GM19240 (cell line): Measurements from ENCODE around the gene REN.

Source experiments
- DNase-seq: peaks from one replicate; pipeline ENCODE4 v3.0.0; 2011; ENCODE audit warnings: low spot score; ENCODE audit not compliant: insufficient read length

REN gene

GRCh38 chr1:204110894-204111633 is 55.1 kb downstream of the REN start:
- no peak for DNase-seq

- no peak for DNase-seq
These were observed 57.6 kb downstream of the REN start for GRCh38 chr1:204108312-204109141.

- no peak for DNase-seq
These were observed 58.2 kb downstream of the REN start for GRCh38 chr1:204107892-204108291.

- DNase-seq = no peak
These were observed 59.3 kb downstream of the REN start for GRCh38 chr1:204106825-204107224.

- no peak for DNase-seq
These were observed 61.0 kb downstream of the REN start for GRCh38 chr1:204105131-204105515.
